Smooth muscle cell (in vitro differentiated cells): ENCODE measurements around the gene CCDC85C. TPM values are rescaled to one million over a fixed set of nuclear protein-coding genes. Genes with fewer than 3 reads are reported as not detected.

Experiments used
- DNase-seq: peaks from one replicate; lab custom pipeline; 2025; ENCODE audit not compliant: unreplicated experiment; lab: John Stamatoyannopoulos, UW
- H2AFZ ChIP-seq: fragments of 200-600 bp; sonication (generic); 2 replicates; pipeline ENCODE4 v1.6.0; 2016; ENCODE audit warnings: antibody characterized with exemption, low read depth, mild to moderate bottlenecking
- H3F3A ChIP-seq: fragments of 200-600 bp; sonication (generic); 2 replicates; pipeline ENCODE4 v1.6.0; 2017; ENCODE audit warnings: antibody characterized with exemption, low read depth
- H3K27ac ChIP-seq: fragments of 200-600 bp; sonication (generic); 2 replicates; pipeline ENCODE4 v1.5.1; 2016; ENCODE audit warnings: low read depth, mild to moderate bottlenecking
- H3K27me3 ChIP-seq: fragments of 200-600 bp; sonication (generic); 2 replicates; pipeline ENCODE4 v1.6.1; 2016; ENCODE audit warnings: low read depth, mild to moderate bottlenecking
- H3K36me3 ChIP-seq: fragments of 200-600 bp; sonication (generic); 2 replicates; pipeline ENCODE4 v1.5.1; 2016; ENCODE audit warnings: low read depth
- H3K4me1 ChIP-seq: fragments of 200-600 bp; sonication (generic); 2 replicates; pipeline ENCODE4 v1.5.1; 2016; ENCODE audit warnings: low read depth
- H3K4me2 ChIP-seq: fragments of 200-600 bp; sonication (generic); 2 replicates; pipeline ENCODE4 v1.6.0; 2016; ENCODE audit warnings: mild to moderate bottlenecking
- H3K4me3 ChIP-seq: fragments of 200-600 bp; sonication (generic); 2 replicates; pipeline ENCODE4 v1.5.1; 2016; ENCODE audit warnings: mild to moderate bottlenecking
- H3K79me2 ChIP-seq: fragments of 200-600 bp; sonication (generic); 2 replicates; pipeline ENCODE4 v1.6.0; 2016; ENCODE audit warnings: low read depth, mild to moderate bottlenecking
- H3K9ac ChIP-seq: fragments of 200-600 bp; sonication (generic); 2 replicates; pipeline ENCODE4 v1.6.0; 2016; ENCODE audit warnings: low read depth
- H3K9me3 ChIP-seq: fragments of 200-600 bp; sonication (generic); replicated peaks from 2 replicates; pipeline ENCODE4 v1.5.1; 2016; ENCODE audit warnings: low read depth
- H4K20me1 ChIP-seq: fragments of 200-600 bp; sonication (generic); 2 replicates; pipeline ENCODE4 v1.6.0; 2016; ENCODE audit warnings: low read depth
- WGBS: methylation state at CpG from one replicate; pipeline ENCODE4 v1.1.7; 2016; ENCODE audit warnings: low lambda C conversion rate; 5-methylcytosine and 5-hydroxymethylcytosine counted together
- polyA plus RNA-seq: library from polyadenylated mRNA; unstranded; fragments of >200 nt; fragmentation: Nextera tagmentation; extraction: Ambion mirVana; gene quantifications from 2 replicates; pipeline ENCODE4 v1.2.1, GENCODE V29; 2016
- total RNA-seq: library from RNA; depleted of rRNA; stranded (reverse); fragments of >200 nt; gene quantifications from 2 replicates; pipeline ENCODE4 v1.2.3, GENCODE V29; 2014
- TF ChIP-seq, protein P1 (sequence below): fragments of 200-600 bp; sonication (generic); IDR thresholded peaks from 2 replicates; pipeline ENCODE4 v1.5.1; 2017; ENCODE audit warnings: borderline replicate concordance, mild to moderate bottlenecking, antibody characterized with exemption; ENCODE audit not compliant: insufficient read depth, poor library complexity, severe bottlenecking

The CCDC85C gene
- total and polyA plus RNA-seq, 2 experiments from 2014 or later = 4.0 to 6.5 TPM

DNA sequence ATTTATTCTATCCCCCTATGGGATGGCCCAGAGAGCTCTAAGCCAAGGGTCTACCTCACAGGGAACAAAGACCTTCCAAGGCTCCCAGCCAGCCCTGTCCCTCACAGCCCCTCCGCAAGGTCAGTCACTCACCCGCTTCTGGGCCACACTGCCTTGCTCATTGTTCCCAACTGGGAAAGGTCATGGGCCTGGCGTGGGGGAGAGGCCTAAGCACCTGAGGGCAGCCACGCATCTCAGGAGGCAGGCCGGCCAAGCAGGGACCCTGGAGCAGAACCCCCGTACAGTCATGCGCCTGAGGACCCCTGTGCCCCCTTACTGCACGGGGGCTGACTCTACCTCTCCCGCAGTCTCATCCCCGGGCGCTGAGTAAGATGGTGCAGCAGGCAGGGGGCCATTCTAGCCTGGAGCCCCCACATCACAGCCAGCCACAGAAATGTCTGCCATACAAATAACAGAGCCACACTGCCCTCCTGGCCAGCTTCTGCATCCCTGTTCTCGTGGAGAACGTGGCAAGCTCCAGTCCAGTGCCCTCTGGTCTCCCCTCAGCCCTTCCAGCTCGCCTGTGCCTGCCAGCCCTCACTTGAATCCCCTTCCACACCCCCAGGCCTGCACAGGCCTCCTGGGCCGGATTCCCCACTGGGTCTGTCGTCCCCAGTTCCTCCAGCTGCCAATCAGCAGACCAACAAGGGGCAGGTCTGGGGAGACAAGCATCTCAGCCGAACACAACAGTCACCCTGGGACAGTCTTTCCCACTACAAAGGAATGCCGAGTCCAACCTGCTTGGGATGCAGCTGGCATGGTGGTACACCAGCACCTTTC is 16.3 kb downstream of the CCDC85C start:
- Histone ChIP-seq H3K4me2 (peak overlapping the region; percentile 31), H3K27me3 (no peaks in the 10 kb centered on the region), H3K36me3 (no peaks in the 10 kb centered on the region), H3K79me2 (no peaks in the 10 kb centered on the region), H3K9me3 (no peaks in the 10 kb centered on the region), H3K27ac (no peak overlapping the region), H3K4me1 (peaks cover 38% of the 10 kb centered on the region), H3K9ac (no peak overlapping the region), H3F3A (no peaks in the 10 kb centered on the region), H2AFZ (no peak overlapping the region), H4K20me1 (peaks cover 18% of the 10 kb centered on the region), H3K4me3 (no peak overlapping the region)
- TF ChIP-seq, protein P1, sequence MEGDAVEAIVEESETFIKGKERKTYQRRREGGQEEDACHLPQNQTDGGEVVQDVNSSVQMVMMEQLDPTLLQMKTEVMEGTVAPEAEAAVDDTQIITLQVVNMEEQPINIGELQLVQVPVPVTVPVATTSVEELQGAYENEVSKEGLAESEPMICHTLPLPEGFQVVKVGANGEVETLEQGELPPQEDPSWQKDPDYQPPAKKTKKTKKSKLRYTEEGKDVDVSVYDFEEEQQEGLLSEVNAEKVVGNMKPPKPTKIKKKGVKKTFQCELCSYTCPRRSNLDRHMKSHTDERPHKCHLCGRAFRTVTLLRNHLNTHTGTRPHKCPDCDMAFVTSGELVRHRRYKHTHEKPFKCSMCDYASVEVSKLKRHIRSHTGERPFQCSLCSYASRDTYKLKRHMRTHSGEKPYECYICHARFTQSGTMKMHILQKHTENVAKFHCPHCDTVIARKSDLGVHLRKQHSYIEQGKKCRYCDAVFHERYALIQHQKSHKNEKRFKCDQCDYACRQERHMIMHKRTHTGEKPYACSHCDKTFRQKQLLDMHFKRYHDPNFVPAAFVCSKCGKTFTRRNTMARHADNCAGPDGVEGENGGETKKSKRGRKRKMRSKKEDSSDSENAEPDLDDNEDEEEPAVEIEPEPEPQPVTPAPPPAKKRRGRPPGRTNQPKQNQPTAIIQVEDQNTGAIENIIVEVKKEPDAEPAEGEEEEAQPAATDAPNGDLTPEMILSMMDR = no peak
- WGBS = 93% methylated on average over 17 of the region's 18 CpGs
- no peak for DNase-seq

DNA sequence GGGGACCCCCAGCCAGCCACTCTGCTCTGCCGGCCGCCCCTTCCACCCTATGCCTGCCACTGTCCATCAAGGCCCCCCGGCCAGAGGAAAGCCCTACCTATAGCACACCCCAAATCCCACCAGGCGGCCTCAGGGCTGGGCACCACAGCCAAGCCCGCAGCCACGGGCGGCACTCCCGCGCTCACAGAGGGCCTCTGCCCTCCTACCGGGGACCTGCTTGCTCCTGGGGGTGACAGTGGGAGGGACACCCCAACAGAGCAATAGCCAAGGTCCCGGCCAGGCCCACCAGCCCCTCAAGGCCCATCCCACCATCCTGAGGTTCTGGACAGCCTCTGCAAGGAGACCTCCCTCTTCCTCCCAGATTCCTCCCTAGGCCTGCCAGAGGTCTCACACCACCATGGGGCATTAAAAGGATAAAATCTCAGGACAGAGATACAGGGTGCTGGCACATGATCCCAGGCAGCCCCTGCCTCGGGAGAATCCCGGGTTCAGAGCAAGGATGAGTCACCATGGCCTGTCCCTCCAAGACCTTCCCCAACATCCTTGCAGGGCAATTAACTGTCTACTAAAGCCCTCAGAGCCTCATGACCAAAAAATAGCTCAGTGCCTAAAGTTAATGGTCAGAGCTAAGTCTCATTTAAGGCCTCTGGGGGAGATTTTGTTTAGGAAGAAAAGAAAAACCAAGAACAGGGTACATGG is 17.1 kb downstream of the CCDC85C start:
- Histone ChIP-seq H3K4me3 (no peak overlapping the region), H2AFZ (no peak overlapping the region), H3K4me2 (peak overlapping the region; percentile 31), H3K4me1 (peaks cover 38% of the 10 kb centered on the region), H3K79me2 (peaks cover 7% of the 10 kb centered on the region), H3F3A (no peaks in the 10 kb centered on the region), H3K9ac (no peak overlapping the region), H3K36me3 (no peaks in the 10 kb centered on the region), H3K9me3 (no peaks in the 10 kb centered on the region), H3K27me3 (no peaks in the 10 kb centered on the region), H3K27ac (peak overlapping the region; percentile 15), H4K20me1 (peaks cover 18% of the 10 kb centered on the region)
- TF ChIP-seq, protein P1 = no peak
- DNase-seq = no peak
- 76% methylated on average over 13 of the region's 13 CpGs for WGBS

DNA sequence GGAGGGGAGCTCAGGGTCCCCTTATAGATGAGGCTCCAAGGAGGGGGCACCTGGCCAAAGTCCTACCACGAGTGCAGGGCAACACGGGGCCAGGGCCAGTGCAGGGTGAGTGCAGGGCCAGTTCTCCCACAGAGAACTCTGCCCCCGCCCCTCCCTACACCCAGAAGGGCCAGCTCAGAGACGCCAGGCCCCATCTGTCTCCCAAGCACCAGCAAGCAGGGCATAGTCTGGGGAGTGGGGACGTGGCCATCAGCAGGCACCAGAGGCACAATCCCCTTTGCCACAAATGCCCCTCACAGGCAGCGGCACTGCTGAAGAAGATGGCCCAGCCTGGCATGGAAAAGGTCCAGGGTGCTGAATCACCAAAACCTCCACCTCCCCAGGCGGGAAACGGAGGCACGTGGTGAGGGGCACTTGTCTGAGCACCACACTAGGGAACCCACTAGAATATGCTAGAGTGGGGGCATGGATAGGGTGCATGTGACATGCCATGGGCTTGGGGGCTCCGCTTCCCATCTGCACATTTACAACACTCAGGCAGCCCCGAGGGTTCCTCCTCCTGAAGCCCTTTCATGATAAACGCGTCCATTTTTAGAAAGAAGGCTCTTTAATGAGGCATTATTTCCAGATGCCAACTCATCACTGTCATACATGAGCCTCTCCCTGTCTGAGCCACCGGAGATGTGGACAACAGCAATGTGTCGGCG is 17.8 kb downstream of the CCDC85C start:
- H3K4me3 ChIP-seq = no peak overlapping the region
- no peak overlapping the region for H2AFZ ChIP-seq
- H3K79me2 ChIP-seq = peaks cover 7% of the 10 kb centered on the region

More for the DNA sequence above, 17.8 kb downstream of the CCDC85C start:
- Histone ChIP-seq H3K4me1 (peaks cover 40% of the 10 kb centered on the region), H3K4me2 (no peak overlapping the region), H3F3A (no peaks in the 10 kb centered on the region), H3K9me3 (no peaks in the 10 kb centered on the region), H3K36me3 (no peaks in the 10 kb centered on the region), H3K27ac (no peak overlapping the region), H3K9ac (no peak overlapping the region), H3K27me3 (no peaks in the 10 kb centered on the region), H4K20me1 (peaks cover 18% of the 10 kb centered on the region)
- no peak for DNase-seq
- WGBS = 73% methylated on average over 16 of the region's 16 CpGs
- TF ChIP-seq, protein P1 = no peak
